OCI-LY7 (cell line): ENCODE measurements around the gene BLMH.

ENCODE experiments used
- EZH2phosphoT487 ChIP-seq: fragments of 200-600 bp; sonication (generic); IDR thresholded peaks from 2 replicates; pipeline ENCODE4 v1.6.1; 2018; ENCODE audit warnings: low read depth, borderline replicate concordance, mild to moderate bottlenecking, mixed run types, antibody characterized with exemption, low read length, moderate library complexity, mixed read lengths
- TF ChIP-seq, protein P1 (sequence below): fragments of 200-600 bp; sonication (generic); conservative IDR thresholded peaks from 2 replicates; pipeline ENCODE4 v1.5.1; 2014; ENCODE audit warnings: mild to moderate bottlenecking, antibody characterized with exemption, low read length, moderate library complexity, mixed read lengths

DNA sequence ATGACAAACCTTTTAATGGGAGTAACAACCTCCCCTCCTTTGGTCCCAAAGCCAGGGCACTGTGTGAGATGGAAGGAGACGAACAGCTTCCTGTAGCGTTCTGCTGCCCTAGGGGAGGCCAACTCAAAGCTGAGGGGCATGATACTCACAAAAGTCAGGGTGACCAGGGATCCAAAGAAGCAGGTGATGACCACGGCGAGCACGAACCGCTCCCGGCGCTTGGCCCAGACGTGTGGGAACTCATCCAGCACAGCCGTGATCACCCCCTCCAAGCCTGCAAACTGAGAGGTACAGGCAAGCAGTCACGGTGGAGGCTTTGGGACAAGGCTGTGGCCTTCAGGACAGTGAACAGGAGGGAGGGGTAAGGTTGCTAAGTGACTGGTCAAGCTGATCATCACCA is 81.4 kb downstream of the BLMH start:
- TF ChIP-seq, protein P1, sequence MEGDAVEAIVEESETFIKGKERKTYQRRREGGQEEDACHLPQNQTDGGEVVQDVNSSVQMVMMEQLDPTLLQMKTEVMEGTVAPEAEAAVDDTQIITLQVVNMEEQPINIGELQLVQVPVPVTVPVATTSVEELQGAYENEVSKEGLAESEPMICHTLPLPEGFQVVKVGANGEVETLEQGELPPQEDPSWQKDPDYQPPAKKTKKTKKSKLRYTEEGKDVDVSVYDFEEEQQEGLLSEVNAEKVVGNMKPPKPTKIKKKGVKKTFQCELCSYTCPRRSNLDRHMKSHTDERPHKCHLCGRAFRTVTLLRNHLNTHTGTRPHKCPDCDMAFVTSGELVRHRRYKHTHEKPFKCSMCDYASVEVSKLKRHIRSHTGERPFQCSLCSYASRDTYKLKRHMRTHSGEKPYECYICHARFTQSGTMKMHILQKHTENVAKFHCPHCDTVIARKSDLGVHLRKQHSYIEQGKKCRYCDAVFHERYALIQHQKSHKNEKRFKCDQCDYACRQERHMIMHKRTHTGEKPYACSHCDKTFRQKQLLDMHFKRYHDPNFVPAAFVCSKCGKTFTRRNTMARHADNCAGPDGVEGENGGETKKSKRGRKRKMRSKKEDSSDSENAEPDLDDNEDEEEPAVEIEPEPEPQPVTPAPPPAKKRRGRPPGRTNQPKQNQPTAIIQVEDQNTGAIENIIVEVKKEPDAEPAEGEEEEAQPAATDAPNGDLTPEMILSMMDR = no peak
- no peak for TF ChIP-seq EZH2phosphoT487
